ENCODE data around the gene EID1.

EID1 gene

DNA sequence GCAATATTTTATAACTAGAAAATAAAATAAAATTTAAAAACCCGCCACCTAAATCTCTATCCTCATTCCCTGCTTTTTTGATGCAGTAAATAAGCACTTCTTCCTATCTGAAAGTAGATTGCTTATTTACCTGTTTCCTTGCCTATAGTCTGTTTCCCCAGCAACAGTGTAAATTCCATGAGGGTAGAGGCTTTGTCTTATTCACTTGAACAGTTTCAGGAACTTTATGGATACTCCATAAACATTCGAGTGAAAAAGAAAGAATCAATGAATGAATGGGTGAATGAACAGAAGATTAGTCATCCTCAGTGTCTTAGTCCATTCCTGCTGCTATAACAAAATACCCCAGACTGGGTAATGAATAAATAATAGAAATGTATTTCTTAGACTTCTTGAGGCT, 44.1 kb downstream of the EID1 start:
- H3K27me3 ChIP-seq (ENCODE audit: insufficient read depth, low read depth): no peaks in the 10 kb centered on the region
- H4K20me1 ChIP-seq (ENCODE audit: insufficient read depth): no peaks in the 10 kb centered on the region
- no peaks in the 10 kb centered on the region for H3K79me2 ChIP-seq (ENCODE audit: insufficient read depth, low read depth)
- H3K4me1 ChIP-seq (ENCODE audit: low read depth, poor library complexity, severe bottlenecking): no peaks in the 10 kb centered on the region
- TF ChIP-seq, protein P1, sequence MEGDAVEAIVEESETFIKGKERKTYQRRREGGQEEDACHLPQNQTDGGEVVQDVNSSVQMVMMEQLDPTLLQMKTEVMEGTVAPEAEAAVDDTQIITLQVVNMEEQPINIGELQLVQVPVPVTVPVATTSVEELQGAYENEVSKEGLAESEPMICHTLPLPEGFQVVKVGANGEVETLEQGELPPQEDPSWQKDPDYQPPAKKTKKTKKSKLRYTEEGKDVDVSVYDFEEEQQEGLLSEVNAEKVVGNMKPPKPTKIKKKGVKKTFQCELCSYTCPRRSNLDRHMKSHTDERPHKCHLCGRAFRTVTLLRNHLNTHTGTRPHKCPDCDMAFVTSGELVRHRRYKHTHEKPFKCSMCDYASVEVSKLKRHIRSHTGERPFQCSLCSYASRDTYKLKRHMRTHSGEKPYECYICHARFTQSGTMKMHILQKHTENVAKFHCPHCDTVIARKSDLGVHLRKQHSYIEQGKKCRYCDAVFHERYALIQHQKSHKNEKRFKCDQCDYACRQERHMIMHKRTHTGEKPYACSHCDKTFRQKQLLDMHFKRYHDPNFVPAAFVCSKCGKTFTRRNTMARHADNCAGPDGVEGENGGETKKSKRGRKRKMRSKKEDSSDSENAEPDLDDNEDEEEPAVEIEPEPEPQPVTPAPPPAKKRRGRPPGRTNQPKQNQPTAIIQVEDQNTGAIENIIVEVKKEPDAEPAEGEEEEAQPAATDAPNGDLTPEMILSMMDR (conservative IDR thresholded peaks at IDR 0.05; ENCODE audit: low read depth, low read length): no peak
- H2AFZ ChIP-seq (ENCODE audit: low read depth): no peak overlapping the region
- no peak overlapping the region for H3K4me3 ChIP-seq (IDR thresholded peaks at IDR 0.05; ENCODE audit: insufficient read depth, low read depth, low read length)
- H3K4me2 ChIP-seq: no peak overlapping the region
- no peak overlapping the region for H3K27ac ChIP-seq
- no peak overlapping the region for H3K9ac ChIP-seq
- H3K36me3 ChIP-seq (ENCODE audit: insufficient read depth): no peaks in the 10 kb centered on the region

DNA sequence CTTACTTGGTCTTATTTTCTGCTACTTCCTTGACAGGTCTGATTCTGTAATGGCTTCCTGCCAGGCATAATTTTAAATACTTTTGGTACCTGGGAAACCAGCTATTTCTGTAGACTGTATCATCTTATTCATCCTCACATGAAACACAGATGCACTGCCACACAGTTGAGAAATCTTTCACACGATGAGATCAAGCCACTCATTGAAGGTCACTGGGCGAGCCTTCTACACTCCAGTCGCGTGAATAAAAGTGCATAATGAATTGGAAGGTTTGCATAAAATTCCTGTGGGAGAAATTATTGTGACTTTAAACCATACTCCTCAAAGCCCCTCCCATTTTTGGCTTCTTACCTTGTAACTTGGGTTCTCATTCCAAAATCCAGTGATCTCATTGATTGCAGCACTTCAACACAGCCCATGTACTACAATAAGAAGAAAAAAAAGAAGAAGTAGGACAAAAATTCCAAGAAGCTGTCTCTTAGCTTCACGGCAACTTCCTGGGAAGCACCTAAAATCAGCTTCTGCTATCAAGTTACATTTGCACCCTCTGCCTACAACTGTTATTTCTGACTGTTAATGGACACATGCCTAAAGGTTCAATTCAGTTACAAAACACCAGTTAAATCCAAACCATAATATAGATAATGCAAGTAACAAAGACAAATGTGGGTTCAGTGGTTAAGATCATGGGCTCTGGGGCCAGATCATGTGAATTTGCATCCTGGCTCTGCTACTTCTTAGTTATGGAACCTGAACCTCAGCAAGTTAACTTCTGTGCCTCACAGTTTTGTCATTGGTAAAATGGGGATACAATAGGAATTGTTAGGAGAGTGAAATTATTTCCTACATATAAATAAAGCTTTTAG, 46.8 kb downstream of the EID1 start:
- no peak overlapping the region for H3K4me3 ChIP-seq (IDR thresholded peaks at IDR 0.05; ENCODE audit: insufficient read depth, low read depth, low read length)
- no peaks in the 10 kb centered on the region for H3K4me1 ChIP-seq (ENCODE audit: low read depth, poor library complexity, severe bottlenecking)
- H3K4me2 ChIP-seq: no peak overlapping the region
- H2AFZ ChIP-seq (ENCODE audit: low read depth): no peak overlapping the region
- H3K27me3 ChIP-seq (ENCODE audit: insufficient read depth, low read depth): no peaks in the 10 kb centered on the region
- H3K36me3 ChIP-seq (ENCODE audit: insufficient read depth): no peaks in the 10 kb centered on the region
- H3K9ac ChIP-seq: no peak overlapping the region
- no peaks in the 10 kb centered on the region for H4K20me1 ChIP-seq (ENCODE audit: insufficient read depth)
- H3K79me2 ChIP-seq (ENCODE audit: insufficient read depth, low read depth): no peaks in the 10 kb centered on the region
- TF ChIP-seq, protein P1 (conservative IDR thresholded peaks at IDR 0.05; ENCODE audit: low read depth, low read length): no peak
- H3K27ac ChIP-seq: no peak overlapping the region

DNA sequence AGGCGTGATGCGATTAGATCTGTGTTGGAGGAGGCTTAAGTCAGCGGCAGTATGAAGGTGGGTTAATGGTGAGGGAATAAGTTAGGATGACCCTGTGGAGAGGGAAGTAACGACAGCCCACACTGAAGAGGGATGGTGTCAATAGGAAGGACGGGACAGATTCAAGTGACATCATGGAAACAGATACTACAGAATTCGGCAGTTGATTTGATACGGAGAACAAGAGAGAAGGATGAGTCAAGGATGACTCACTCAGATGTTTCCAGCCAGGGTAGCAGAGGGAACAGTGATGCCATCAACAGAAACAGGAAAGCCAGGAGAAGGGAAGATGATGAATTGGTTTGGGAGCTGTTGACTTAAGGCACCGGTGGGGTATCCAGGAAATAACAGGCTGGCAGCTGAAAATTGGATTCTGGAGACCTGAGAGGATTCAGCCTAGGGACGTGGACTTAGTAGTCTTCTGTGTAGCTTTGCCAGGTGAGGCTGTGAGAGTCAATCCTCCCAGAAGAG, 47.8 kb downstream of the EID1 start:
- Histone ChIP-seq H3K4me2 (no peak overlapping the region), H4K20me1 (ENCODE audit: insufficient read depth) (no peaks in the 10 kb centered on the region), H3K27me3 (ENCODE audit: insufficient read depth, low read depth) (no peaks in the 10 kb centered on the region), H3K4me1 (ENCODE audit: low read depth, poor library complexity, severe bottlenecking) (no peaks in the 10 kb centered on the region), H3K27ac (no peak overlapping the region), H2AFZ (ENCODE audit: low read depth) (no peak overlapping the region), H3K79me2 (ENCODE audit: insufficient read depth, low read depth) (no peaks in the 10 kb centered on the region), H3K36me3 (ENCODE audit: insufficient read depth) (no peaks in the 10 kb centered on the region), H3K9ac (no peak overlapping the region), H3K4me3 (IDR thresholded peaks at IDR 0.05; ENCODE audit: insufficient read depth, low read depth, low read length) (no peak overlapping the region)
- TF ChIP-seq, protein P1 (conservative IDR thresholded peaks at IDR 0.05; ENCODE audit: low read depth, low read length): no peak

DNA sequence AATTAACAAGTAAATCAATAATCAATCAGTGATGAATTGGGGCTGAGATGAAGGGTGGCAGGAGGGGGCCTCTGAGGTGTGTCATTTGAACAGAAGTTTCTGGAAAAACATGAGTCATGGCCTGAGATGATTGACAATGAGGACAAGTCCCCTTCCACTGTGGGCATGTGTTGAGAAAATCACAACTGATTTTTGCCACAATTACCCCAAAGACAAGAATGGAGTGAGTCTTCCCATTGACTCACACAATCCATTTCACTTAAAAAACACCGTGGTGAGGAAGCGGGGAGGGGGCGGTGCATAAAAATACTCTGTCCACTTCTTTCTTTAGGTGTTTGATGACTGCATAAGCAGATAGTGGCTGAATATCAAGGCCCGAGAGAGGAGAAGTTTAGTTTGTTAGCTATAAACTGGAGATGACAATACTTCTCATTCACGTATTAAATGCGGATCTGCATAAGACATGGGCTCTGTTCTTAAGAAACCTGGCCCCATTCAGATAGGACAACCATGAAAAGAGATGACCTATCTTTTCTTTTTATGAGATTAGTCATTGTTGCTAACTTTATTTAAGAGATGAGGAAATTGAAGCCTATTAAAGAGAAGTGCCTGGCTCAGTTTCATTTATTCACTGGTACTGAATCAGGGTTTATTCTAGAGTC, 51.1 kb downstream of the EID1 start:
- Histone ChIP-seq H3K4me1 (ENCODE audit: low read depth, poor library complexity, severe bottlenecking) (no peaks in the 10 kb centered on the region), H3K79me2 (ENCODE audit: insufficient read depth, low read depth) (no peaks in the 10 kb centered on the region), H3K36me3 (ENCODE audit: insufficient read depth) (no peaks in the 10 kb centered on the region), H3K4me2 (no peak overlapping the region), H3K9ac (no peak overlapping the region), H3K27me3 (ENCODE audit: insufficient read depth, low read depth) (no peaks in the 10 kb centered on the region), H2AFZ (ENCODE audit: low read depth) (no peak overlapping the region), H3K4me3 (IDR thresholded peaks at IDR 0.05; ENCODE audit: insufficient read depth, low read depth, low read length) (no peak overlapping the region), H4K20me1 (ENCODE audit: insufficient read depth) (no peaks in the 10 kb centered on the region), H3K27ac (no peak overlapping the region)
- TF ChIP-seq, protein P1 (conservative IDR thresholded peaks at IDR 0.05; ENCODE audit: low read depth, low read length): no peak

Measured in KMS-11 (cell line).